HCT116 (cell line): ENCODE measurements around the gene TSC2. TPM values are rescaled to one million over a fixed set of nuclear protein-coding genes. Genes with fewer than 3 reads are reported as not detected.

Experiments used
- ATAC-seq: fragments of 200-7000 bp; cut with Tn5 transposase; 2 replicates; pipeline ENCODE4 v1.9.1; 2020; ENCODE audit warnings: mild to moderate bottlenecking, moderate library complexity
- BruUV-seq: library from RNA; stranded (reverse); fragments of 400-500 nt; replicated peaks from 2 replicates; lab custom pipeline; 2021; lab: Mats Ljungman, UMichigan
- CTCF ChIA-PET: fragments of 300-600 bp; sonication (Branson Sonifier 250); formaldehyde crosslinking; loops from one replicate; lab custom pipeline; 2021; ENCODE audit warnings: antibody characterized with exemption; lab: Charles Lee
- POLR2A ChIA-PET: fragments of 300-600, 350-600 bp; sonication (Branson Sonifier 250); formaldehyde crosslinking; loops from one replicate; lab custom pipeline; 2021; ENCODE audit warnings: antibody characterized with exemption; lab: Charles Lee
- RAD21 ChIA-PET, 2 experiments: fragments of 300-600 bp; sonication (Branson Sonifier 250); formaldehyde crosslinking; loops; one replicate each; lab custom pipeline; 2023; ENCODE audit warnings: low total read pairs in 2 of 2; ENCODE audit not compliant: uncharacterized antibody in 2 of 2, unreplicated experiment in 2 of 2, low non-redundant PET in 1 of 2; lab: Charles Lee
- DNase-seq: peaks from one replicate; pipeline ENCODE4 v3.0.0-alpha.2; 2010; ENCODE audit warnings: low read depth, low spot score
- H2AFZ ChIP-seq: fragments of 200-600 bp; shearing (Covaris generic), sonication (generic); 2 replicates; pipeline ENCODE4 v1.6.1; 2017; ENCODE audit warnings: low read depth, mixed run types, mixed read lengths, antibody characterized with exemption, low read length; ENCODE audit not compliant: poor library complexity, severe bottlenecking
- H3K27ac ChIP-seq: 2 replicates; pipeline ENCODE4 v1.5.1; 2012; ENCODE audit warnings: low read depth, low read length
- H3K27me3 ChIP-seq: fragments of 200-600 bp; sonication (generic); 2 replicates; pipeline ENCODE4 v1.6.1; 2016; ENCODE audit warnings: mixed run types, low read length, mixed read lengths; ENCODE audit not compliant: insufficient read depth
- H3K36me3 ChIP-seq, 2 experiments: fragments of 200-500 bp in 1 of 2; fragments of 200-600 bp in 1 of 2; sonication (Bioruptor generic) in 1 of 2; sonication (generic) in 1 of 2; 2 replicates each; pipeline versions ENCODE4 v1.5.1 to v1.6.1; 2014 to 2016; ENCODE audit warnings: low read length in 2 of 2, inconsistent platforms in 1 of 2, mixed read lengths in 1 of 2, mixed run types in 1 of 2; ENCODE audit not compliant: insufficient read depth in 2 of 2, control insufficient read depth in 1 of 2
- H3K4me1 ChIP-seq, 2 experiments: fragments of 200-600 bp in 1 of 2; sonication (generic) in 1 of 2; 2 replicates each; pipeline versions ENCODE4 v1.5.1 to v1.6.1; 2012 to 2017; ENCODE audit warnings: low read length in 2 of 2, inconsistent platforms in 1 of 2, mild to moderate bottlenecking in 1 of 2, mixed read lengths in 1 of 2, mixed run types in 1 of 2, moderate library complexity in 1 of 2; ENCODE audit not compliant: insufficient read depth in 2 of 2, control insufficient read depth in 1 of 2
- H3K4me2 ChIP-seq: fragments of 200-600 bp; sonication (generic); 2 replicates; pipeline ENCODE4 v1.6.1; 2017; ENCODE audit warnings: mixed run types, low read length, mixed read lengths
- H3K4me3 ChIP-seq, 2 experiments: fragments of 200-600 bp in 1 of 2; sonication (generic) in 1 of 2; replicated peaks in 1 of 2; 2 replicates each; pipeline ENCODE4 v1.5.1; 2011 to 2016; ENCODE audit warnings: low read length in 2 of 2, control low read depth in 1 of 2, low read depth in 1 of 2, mild to moderate bottlenecking in 1 of 2, mixed read lengths in 1 of 2, mixed run types in 1 of 2
- H3K79me2 ChIP-seq: fragments of 200-600 bp; sonication (generic); 2 replicates; pipeline ENCODE4 v1.6.1; 2017; ENCODE audit warnings: mild to moderate bottlenecking, mixed run types, low read length, moderate library complexity, mixed read lengths; ENCODE audit not compliant: insufficient read depth
- H3K9ac ChIP-seq: fragments of 200-600 bp; sonication (generic); 2 replicates; pipeline ENCODE4 v1.6.1; 2016; ENCODE audit warnings: low read length, mixed read lengths
- H3K9me2 ChIP-seq: fragments of 200-600 bp; sonication (generic), shearing (Covaris generic); 2 replicates; pipeline ENCODE4 v1.6.1; 2017; ENCODE audit warnings: mixed run types, mild to moderate bottlenecking, moderate library complexity; ENCODE audit not compliant: insufficient read depth
- H3K9me3 ChIP-seq, 2 experiments: fragments of 200-500 bp in 1 of 2; fragments of 200-600 bp in 1 of 2; sonication (Bioruptor generic) in 1 of 2; sonication (generic) in 1 of 2; 2 replicates each; pipeline ENCODE4 v1.6.1; 2014 to 2017; ENCODE audit warnings: low read length in 2 of 2, mixed read lengths in 2 of 2, inconsistent platforms in 1 of 2, low read depth in 1 of 2, mild to moderate bottlenecking in 1 of 2, mixed run types in 1 of 2, moderate library complexity in 1 of 2; ENCODE audit not compliant: control insufficient read depth in 1 of 2, insufficient read depth in 1 of 2
- H4K20me1 ChIP-seq: fragments of 200-600 bp; sonication (generic), shearing (Covaris generic); 2 replicates; pipeline ENCODE4 v1.6.1; 2017; ENCODE audit warnings: mixed run types, mild to moderate bottlenecking, moderate library complexity; ENCODE audit not compliant: insufficient read depth
- CBX3 ChIP-seq: IDR thresholded peaks from 2 replicates; pipeline ENCODE4 v1.6.1; 2012; ENCODE audit warnings: low read depth
- EZH2phosphoT487 ChIP-seq: fragments of 200-600 bp; IDR thresholded peaks from 2 replicates; pipeline ENCODE4 v1.6.1; 2018; ENCODE audit warnings: antibody characterized with exemption, borderline replicate concordance
- POLR2A ChIP-seq: IDR thresholded peaks from 2 replicates; pipeline ENCODE4 v1.7.0; 2011; ENCODE audit warnings: borderline replicate concordance; ENCODE audit not compliant: insufficient read depth, insufficient read length; ENCODE audit errors: extremely low read depth
- POLR2AphosphoS5 ChIP-seq: IDR thresholded peaks from 2 replicates; pipeline ENCODE4 v1.6.1; 2011; ENCODE audit warnings: mild to moderate bottlenecking, low read depth, low read length, moderate library complexity
- SP1 ChIP-seq: IDR thresholded peaks from 2 replicates; pipeline ENCODE4 v1.6.1; 2012; ENCODE audit warnings: low read depth
- intact Hi-C: fragments of 100-400 bp; cut with micrococcal nuclease; formaldehyde crosslinking; loops from 2 replicates; pipeline ENCODE4 v1.10.0; 2022
- total RNA-seq: library from RNA; stranded (reverse); gene quantifications from one replicate; pipeline ENCODE4 v1.2.1, GENCODE V29; 2021; ENCODE audit not compliant: unreplicated experiment
- TF ChIP-seq, protein P1 (sequence below), 3 experiments: fragments of 200-600 bp in 1 of 3; sonication (generic) in 1 of 3; IDR thresholded peaks in 2 of 3; conservative IDR thresholded peaks in 1 of 3; 2 replicates each; pipeline ENCODE4 v1.5.1; 2012 to 2017; ENCODE audit warnings: low read depth in 2 of 3, low read length in 2 of 3, antibody characterized with exemption in 1 of 3, borderline replicate concordance in 1 of 3, control low read depth in 1 of 3, mild to moderate bottlenecking in 1 of 3, mixed read lengths in 1 of 3, mixed run types in 1 of 3, moderate library complexity in 1 of 3; ENCODE audit not compliant: insufficient read depth in 1 of 3
- TF ChIP-seq, protein P2 (sequence below): IDR thresholded peaks from 2 replicates; pipeline ENCODE4 v1.6.1; 2011; ENCODE audit warnings: mild to moderate bottlenecking, low read length, moderate library complexity; ENCODE audit not compliant: insufficient replicate concordance; ENCODE audit errors: extremely low read depth

Gene TSC2
- total RNA-seq, 1 experiment from 2014 or later = 74.1 TPM

DNA sequence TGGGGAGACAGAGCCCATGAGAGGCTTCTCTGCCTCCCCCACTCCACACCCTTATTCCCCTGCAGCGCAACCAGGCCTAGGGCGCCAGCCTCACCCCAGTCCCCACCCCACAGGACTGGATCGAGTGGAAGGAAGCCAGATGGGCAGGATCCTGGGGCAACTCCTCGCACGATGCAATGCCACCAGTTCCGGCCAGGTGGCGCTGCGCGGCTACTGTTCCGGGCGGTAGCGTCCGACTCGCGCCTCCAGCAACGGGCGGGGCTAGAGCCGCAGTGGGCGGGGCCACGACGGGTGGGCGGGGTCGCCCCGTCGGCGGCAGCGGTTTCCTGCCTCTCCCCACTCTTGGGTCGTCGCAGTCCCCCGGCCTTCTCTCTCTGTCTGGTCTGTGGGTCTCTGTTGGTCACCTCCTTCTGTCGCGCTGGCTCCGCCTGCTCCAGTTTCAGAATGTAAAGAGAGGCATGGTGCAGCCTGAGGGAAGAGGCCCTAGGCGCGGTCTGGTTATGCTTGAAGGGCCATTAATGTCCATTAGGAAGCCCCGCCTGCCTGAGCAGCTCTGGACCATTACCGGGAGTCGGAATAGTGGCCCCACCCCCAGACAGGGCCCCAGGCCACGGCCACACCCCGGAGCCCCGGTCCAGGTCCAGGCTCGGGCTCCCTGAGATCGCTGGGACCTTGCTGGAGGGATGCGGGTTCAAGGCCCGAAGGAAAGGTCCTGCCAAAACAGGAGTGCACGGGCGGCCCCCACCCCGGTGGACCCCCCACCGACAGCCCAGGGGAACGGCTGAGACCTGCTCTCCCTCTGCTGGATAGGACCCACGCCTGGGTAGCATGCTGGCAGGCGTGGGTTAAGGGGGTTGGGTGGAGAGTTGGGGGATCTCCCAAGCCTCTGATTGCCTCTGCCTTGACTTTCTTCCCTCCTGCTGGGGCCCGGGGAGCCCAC is 24.4 kb upstream of the TSC2 start:
- Histone ChIP-seq H3K27me3 (no peaks in the 10 kb centered on the region), H3K79me2 (peaks cover 28% of the 10 kb centered on the region; the same call in 1 of the 2 replicates), H3K4me1 (peaks cover 42 to 68% of the 10 kb centered on the region in 2 experiments), H2AFZ (no peak overlapping the region), H4K20me1 (no peaks in the 10 kb centered on the region), H3K36me3 (no peaks in the 10 kb centered on the region), H3K27ac (peak overlapping the region; percentile 88), H3K4me3 (peak overlapping the region; percentile 36 to 50), H3K9me3 (no peaks in the 10 kb centered on the region), H3K4me2 (peak overlapping the region; percentile 69), H3K9ac (peak overlapping the region; percentile 46), H3K9me2 (no peaks in the 10 kb centered on the region)
- ChIA-PET CTCF (interaction anchor here (0.6 to 2.4 kb wide), 13 partner anchors 10 to 132 kb away, joined by 3 to 15 read pairs (median 5); partner anchors contain the start of genes NTHL1, RAB26, TRAF7 and TSC2), POLR2A (interaction anchor here (0.8 to 1.2 kb wide), 6 partner anchors 58 to 132 kb away, joined by 3 to 8 read pairs (median 4); partner anchors contain the start of genes PKD1, RPS2 and TRAF7), RAD21 (interaction anchor here (0.5 to 2.1 kb wide), 5 partner anchors 67 to 125 kb away, joined by 3 to 12 read pairs (median 5); partner anchors contain the start of gene PKD1 (in 1 of the 2))
- peak; percentile 64 for ATAC-seq
- no TSS peak for BruUV-seq
- DNase-seq = peak; percentile 77
- intact Hi-C loops = loop anchor here (1.0 to 10.0 kb wide), 3 partner anchors 67 to 231 kb away; partner anchors contain the start of gene ECI1
- TF ChIP-seq POLR2AphosphoS5 = peak; percentile 68
- TF ChIP-seq POLR2A = peak; percentile 35
- TF ChIP-seq SP1 = no peak
- TF ChIP-seq, protein P1, sequence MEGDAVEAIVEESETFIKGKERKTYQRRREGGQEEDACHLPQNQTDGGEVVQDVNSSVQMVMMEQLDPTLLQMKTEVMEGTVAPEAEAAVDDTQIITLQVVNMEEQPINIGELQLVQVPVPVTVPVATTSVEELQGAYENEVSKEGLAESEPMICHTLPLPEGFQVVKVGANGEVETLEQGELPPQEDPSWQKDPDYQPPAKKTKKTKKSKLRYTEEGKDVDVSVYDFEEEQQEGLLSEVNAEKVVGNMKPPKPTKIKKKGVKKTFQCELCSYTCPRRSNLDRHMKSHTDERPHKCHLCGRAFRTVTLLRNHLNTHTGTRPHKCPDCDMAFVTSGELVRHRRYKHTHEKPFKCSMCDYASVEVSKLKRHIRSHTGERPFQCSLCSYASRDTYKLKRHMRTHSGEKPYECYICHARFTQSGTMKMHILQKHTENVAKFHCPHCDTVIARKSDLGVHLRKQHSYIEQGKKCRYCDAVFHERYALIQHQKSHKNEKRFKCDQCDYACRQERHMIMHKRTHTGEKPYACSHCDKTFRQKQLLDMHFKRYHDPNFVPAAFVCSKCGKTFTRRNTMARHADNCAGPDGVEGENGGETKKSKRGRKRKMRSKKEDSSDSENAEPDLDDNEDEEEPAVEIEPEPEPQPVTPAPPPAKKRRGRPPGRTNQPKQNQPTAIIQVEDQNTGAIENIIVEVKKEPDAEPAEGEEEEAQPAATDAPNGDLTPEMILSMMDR (IDR thresholded peaks at IDR 0.05 in 2 of 3, conservative IDR thresholded peaks at IDR 0.05 in 1 of 3; ENCODE audit: borderline replicate concordance in 1 of 3, insufficient read depth in 1 of 3, low read depth in 2 of 3, low read length in 2 of 3) = peak in 2 of 3 experiments; percentile 91 to 92; a peak in 4 of 6 replicates
- no peak for TF ChIP-seq CBX3
- TF ChIP-seq, protein P2, sequence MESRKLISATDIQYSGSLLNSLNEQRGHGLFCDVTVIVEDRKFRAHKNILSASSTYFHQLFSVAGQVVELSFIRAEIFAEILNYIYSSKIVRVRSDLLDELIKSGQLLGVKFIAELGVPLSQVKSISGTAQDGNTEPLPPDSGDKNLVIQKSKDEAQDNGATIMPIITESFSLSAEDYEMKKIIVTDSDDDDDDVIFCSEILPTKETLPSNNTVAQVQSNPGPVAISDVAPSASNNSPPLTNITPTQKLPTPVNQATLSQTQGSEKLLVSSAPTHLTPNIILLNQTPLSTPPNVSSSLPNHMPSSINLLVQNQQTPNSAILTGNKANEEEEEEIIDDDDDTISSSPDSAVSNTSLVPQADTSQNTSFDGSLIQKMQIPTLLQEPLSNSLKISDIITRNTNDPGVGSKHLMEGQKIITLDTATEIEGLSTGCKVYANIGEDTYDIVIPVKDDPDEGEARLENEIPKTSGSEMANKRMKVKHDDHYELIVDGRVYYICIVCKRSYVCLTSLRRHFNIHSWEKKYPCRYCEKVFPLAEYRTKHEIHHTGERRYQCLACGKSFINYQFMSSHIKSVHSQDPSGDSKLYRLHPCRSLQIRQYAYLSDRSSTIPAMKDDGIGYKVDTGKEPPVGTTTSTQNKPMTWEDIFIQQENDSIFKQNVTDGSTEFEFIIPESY = no peak
- TF ChIP-seq EZH2phosphoT487 = no peak
